ENCODE measurements around the gene SSNA1.
A peak's percentile ranks its signal among the peaks of the same experiment; 100 is the strongest.

SSNA1 gene

DNA sequence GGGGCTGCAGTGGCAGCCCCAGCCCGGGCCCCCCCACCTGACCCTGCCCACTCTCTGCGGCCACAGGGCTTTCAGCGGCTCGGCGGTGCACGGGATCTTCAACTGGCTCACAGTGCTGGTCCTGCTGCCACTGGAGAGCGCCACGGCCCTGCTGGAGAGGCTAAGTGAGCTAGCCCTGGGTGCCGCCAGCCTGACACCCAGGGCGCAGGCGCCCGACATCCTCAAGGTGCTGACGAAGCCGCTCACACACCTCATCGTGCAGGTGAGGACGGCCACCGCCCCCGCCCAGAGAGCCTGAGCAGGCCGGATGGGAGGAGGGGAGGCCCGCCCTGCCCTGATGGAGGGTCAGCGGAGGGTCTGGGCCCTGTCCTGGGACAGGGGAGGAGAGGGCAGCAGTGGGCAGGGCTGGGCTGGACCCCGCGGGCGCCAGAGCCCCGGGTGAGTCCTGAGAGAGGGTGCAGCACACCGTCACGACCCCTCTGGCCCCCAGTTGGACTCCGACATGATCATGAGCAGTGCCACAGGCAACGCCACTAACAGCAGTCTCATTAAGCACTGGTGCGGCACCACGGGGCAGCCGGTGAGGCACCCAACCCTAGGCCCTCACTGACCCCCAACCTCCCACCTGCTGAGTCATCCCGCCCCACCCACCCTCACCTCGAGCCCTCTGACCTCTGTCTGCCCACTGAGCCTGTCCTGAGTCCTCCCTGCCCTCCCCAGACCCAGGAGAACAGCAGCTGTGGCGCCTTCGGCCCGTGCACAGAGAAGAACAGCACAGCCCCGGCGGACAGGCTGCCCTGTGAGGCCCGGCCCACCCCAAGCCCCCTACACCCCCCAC, 44.9 kb downstream of the SSNA1 start:
- intact Hi-C loops (cut with DNase I): no loop called here
- DNase-seq: no peak

DNA sequence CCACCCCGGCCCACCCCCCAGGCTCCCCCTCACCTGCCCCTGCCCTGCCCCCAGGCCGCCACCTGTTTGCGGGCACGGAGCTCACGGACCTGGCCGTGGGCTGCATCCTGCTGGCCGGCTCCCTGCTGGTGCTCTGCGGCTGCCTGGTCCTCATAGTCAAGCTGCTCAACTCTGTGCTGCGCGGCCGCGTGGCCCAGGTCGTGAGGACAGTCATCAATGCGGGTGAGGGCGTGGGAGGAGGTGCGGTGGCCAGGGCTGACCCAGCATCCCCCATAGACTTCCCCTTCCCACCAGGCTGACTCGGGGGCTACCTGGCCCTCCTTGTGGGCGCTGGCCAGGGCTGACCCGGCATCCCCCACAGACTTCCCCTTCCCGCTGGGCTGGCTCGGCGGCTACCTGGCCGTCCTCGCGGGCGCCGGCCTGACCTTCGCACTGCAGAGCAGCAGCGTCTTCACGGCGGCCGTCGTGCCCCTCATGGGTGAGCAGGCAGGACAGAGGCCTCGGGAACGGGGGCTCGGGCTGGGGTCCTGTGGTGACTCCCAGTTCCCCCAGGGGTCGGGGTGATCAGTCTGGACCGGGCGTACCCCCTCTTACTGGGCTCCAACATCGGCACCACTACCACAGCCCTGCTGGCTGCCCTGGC, 45.7 kb downstream of the SSNA1 start:
- no peak for DNase-seq
- intact Hi-C loops (cut with DNase I): no loop called here

DNA sequence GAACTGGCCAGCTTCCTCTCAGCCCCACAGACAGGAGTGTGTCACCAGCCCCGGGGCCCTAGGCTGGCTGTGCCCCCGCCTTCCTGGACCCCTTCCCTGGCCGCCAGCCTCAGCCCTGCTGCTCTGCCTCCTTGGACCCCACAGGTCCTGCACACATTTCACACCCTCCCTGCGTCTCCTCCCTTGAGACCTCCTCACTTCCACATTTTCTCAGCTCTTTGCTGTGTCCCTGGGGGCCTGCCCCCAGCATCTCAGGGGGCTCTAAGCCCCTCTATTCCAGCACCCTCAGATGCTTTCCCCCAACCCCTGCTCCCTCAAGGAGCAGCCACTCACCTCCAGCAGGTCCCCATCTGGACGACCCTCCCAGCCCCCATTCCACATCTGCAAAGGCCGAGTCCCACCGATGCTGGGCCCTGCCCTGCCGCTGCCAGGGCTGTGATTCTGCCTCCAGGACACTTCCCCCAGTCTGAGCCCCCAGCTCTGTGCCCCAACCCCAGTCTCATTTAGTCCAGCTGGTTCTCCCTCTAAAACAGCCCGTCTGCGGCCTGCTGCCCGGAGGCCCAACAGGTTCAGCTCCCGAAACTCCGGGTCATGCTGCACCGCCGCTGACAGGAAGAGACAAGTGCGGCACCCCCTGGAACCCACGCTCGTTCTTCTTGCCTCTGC, 46.4 kb downstream of the SSNA1 start:
- DNase-seq: no peak
- intact Hi-C loops (cut with DNase I): no loop called here

DNA sequence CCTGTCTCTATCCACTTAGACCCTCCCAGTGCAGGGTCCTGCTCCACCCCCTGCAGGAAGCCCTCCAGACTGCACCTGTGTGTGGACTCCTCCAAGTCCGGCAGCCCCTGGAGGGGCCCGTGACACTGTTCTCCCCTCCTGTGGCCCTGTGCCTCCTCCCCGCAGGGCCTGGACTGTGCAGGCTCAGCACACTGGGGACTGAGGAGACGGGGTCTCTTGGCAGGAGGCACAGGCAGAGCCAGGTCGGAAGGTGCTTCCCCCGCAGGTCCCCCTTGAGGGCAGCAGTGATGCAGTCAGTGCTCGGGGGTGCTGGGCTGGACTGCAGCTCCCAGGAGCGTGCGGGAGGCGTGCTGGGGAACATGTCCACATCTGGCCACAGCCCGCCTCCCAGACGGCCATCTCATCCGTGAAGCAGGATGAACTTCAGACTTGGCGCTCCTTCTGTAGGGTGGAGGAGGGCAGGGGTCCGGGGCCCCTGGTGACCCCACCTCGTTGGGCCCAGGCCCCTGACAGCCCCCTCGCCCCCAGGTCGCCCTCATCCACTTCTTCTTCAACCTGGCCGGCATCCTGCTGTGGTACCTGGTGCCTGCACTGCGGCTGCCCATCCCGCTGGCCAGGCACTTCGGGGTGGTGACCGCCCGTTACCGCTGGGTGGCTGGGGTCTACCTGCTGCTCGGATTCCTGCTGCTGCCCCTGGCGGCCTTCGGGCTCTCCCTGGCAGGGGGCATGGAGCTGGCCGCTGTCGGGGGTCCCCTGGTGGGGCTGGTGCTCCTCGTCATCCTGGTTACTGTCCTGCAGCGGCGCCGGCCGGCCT, 47.2 kb downstream of the SSNA1 start:
- intact Hi-C loops (cut with DNase I): no loop called here
- DNase-seq: no peak

DNA sequence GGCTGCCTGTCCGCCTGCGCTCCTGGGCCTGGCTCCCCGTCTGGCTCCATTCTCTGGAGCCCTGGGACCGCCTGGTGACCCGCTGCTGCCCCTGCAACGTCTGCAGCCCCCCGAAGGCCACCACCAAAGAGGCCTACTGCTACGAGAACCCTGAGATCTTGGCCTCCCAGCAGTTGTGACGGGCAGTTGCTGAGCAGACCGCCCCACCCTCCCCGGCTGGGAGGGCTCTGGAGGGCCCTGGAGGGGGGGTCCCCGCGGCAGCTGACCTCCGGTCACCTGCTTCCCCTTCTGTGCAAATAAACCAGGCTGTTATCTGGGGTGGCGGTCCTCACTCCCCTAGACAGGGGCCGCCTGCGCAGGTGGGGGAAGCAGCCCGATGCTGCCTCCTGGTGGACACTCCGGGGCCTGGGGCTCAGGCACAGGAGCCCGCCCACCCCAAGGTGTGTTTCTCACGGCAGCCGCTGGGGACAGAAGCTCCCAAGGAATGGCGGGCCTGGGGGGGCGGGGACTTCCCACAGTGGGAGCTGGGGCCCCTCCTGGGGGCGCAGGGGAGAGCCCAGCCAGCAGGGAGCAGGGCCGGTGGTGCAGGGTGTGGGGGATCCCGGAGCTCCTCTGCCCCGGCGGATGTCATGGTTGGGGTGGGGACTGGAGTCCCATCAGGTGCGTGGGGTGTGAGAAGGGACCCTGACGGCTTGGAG, 47.9 kb downstream of the SSNA1 start:
- peak; percentile 72 to 93 (median 86) for DNase-seq
- intact Hi-C loops (cut with DNase I): no loop called here

DNA sequence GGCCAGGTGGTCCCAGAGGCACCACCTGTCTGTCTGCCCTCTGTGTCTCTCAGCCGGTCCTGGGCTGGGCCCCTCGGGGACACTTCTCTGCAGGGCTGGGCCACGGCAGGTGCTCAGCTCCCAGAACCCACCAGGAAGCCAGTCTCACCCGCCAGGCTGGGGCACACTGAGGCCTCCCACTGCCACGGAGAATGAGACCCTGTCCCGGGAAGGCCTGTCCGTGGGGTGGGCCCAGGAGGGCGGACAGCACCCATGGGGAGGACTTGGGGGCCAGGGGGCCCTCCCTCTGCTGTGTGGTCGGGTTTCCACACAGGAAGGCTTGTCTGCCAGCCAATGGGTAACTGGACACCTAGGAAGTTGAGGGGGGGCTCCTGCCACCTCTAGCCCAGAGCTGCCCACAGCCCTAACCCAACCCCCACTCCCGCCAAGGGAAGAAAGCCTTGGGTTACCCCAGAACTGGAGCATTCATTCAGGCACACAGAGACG, 48.5 kb downstream of the SSNA1 start:
- peak in 1 of 42 donors; percentile 46 for DNase-seq

DNA sequence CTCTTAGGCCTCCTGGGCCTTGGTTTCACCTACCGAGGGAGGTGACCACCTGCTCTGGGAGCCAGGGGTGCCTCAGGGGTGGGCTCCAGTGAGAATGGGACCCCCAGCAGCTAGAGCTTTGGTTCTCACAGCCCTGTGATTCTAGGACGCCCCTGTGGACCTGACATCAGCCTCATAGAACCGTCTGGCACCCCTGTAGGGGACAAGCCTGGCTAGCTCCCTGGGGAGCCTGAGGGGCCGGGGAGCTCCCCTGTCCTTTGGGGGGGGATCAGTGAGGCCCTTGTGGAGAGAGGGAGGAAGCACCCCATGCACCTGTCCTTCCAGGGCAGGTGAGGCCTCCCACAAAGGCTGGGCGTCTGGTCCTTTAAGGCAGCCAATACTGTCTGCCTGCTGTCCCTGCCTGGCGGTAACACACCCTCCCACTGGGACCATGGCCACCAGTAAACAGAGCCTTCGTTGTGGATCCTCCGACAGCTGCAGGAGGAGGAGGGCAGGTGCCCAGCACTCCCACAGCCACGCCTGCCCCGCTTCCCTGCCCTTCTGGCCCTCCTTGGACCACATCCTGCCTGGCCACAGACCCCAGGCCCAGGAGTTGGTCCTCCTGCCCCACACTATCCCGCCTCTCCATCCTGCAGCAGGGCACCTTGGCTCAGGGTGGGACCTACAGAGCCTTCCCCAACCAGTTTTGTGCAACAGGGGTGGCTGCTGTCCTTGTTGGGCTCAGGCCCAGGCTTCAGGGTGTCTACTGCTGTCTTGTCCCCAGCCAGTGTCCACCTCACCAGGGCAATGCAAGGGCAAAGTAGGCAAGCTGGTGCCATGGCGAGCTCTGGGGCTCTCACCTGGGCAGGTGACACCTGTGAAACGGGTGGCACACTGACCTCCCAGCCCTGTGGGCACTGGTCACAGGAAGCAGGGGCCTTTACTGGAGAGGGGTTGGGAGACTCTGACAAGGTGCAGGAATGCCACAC, 49.6 kb downstream of the SSNA1 start:
- intact Hi-C loops (cut with DNase I): no loop called here
- peak; percentile 48 to 90 (median 76) for DNase-seq

More for the DNA sequence above, 48.5 kb downstream of the SSNA1 start:
- intact Hi-C loops (cut with DNase I): no loop called here

DNA sequence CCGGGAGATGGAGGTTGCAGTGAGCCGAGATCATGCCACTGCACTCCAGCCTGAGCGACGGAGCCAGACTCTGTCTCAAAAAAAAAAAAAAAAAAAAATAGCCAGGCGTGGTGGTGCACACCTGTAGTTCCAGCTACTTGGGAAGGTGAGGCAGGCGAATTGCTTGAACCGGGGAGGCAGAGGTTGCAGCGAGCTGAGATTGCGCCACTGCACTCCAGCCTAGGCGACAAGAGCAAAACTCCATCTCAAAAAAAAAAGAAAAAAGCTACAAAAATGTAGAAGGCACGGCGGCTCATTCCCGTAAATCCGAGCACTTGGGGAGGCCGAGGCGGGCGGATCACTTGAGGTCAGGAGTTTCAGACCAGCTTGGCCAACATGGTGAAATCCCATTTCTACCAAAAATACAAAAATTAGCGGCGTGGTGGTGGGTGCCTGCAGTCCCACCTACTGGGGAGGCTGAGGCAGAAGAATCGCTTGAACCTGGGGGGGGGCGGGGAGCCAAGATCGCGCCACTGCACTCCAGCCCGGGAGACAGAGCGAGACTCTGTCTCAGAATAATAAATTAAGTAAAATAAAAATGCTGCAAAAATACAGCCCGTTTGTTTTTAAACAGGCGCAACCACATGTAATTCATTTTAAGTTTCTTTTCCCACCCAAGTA, 51.2 kb downstream of the SSNA1 start:
- peak in 5 of 42 donors; percentile 30 to 52 (median 41) for DNase-seq
- intact Hi-C loops (cut with DNase I): loop anchor here (2.0 kb wide), 1 partner anchor 15 kb away; the partner anchor contains the start of gene NELFB
